Kidney epithelial cell (primary cell): ENCODE data around the gene TTC3. TPM values are rescaled to one million over a fixed set of nuclear protein-coding genes. Genes with fewer than 3 reads are reported as not detected.

Experiments used
- DNase-seq: peaks from one replicate; pipeline ENCODE4 v3.0.0-alpha.2; 2010; ENCODE audit warnings: low read depth
- H3K27me3 ChIP-seq: 2 replicates; pipeline ENCODE4 v1.6.0; 2011; ENCODE audit warnings: low read length; ENCODE audit not compliant: control insufficient read depth, insufficient read depth
- H3K36me3 ChIP-seq: 2 replicates; pipeline ENCODE4 v1.5.1; 2011; ENCODE audit warnings: low read length; ENCODE audit not compliant: control insufficient read depth, insufficient read depth
- H3K4me3 ChIP-seq: 2 replicates; pipeline ENCODE4 v1.5.1; 2011; ENCODE audit warnings: low read depth, mild to moderate bottlenecking, control low read depth, low read length
- CTCF ChIP-seq: IDR thresholded peaks from 2 replicates; pipeline ENCODE4 v1.5.1; 2011; ENCODE audit warnings: mild to moderate bottlenecking, moderate library complexity, low read length, control low read depth, inconsistent platforms; ENCODE audit not compliant: insufficient read depth, poor library complexity, severe bottlenecking
- total RNA-seq: library from RNA; depleted of rRNA; stranded (reverse); fragments of >200 nt; gene quantifications from 2 replicates; pipeline ENCODE4 v1.2.3, GENCODE V29; 2015

TTC3 gene
- total RNA-seq, 1 donor from 2014 or later, result 139 TPM

GRCh38 chr21:37072274-37072987 lies 623 bp upstream of the TTC3 start:
- no peaks in the 10 kb centered on the region for H3K36me3 ChIP-seq
- no peak for DNase-seq
- peak overlapping the region; percentile 60 for H3K4me3 ChIP-seq
- TF ChIP-seq CTCF, result no peak
- H3K27me3 ChIP-seq, result no peaks in the 10 kb centered on the region

- Histone ChIP-seq H3K36me3 (no peaks in the 10 kb centered on the region), H3K27me3 (no peaks in the 10 kb centered on the region), H3K4me3 (peak overlapping the region; percentile 86)
- TF ChIP-seq CTCF, result no peak
- no peak for DNase-seq
Measured at GRCh38 chr21:37073417-37074196, 553 bp downstream of the TTC3 start.

GRCh38 chr21:37074197-37074510 lies 1.1 kb downstream of the TTC3 start:
- TF ChIP-seq CTCF, result no peak
- DNase-seq, result no peak
- Histone ChIP-seq H3K4me3 (peak overlapping the region; percentile 86), H3K27me3 (no peaks in the 10 kb centered on the region), H3K36me3 (no peaks in the 10 kb centered on the region)

- Histone ChIP-seq H3K27me3 (no peaks in the 10 kb centered on the region), H3K36me3 (no peaks in the 10 kb centered on the region), H3K4me3 (peak overlapping the region; percentile 86)
- no peak for DNase-seq
- TF ChIP-seq CTCF, result no peak
Measured at GRCh38 chr21:37074546-37074945, 1.5 kb downstream of the TTC3 start.

GRCh38 chr21:37075214-37075770 lies 2.2 kb downstream of the TTC3 start:
- H3K27me3 ChIP-seq, result no peaks in the 10 kb centered on the region
- TF ChIP-seq CTCF, result no peak
- H3K36me3 ChIP-seq, result no peaks in the 10 kb centered on the region
- H3K4me3 ChIP-seq, result no peak overlapping the region
- DNase-seq, result no peak
